Lower leg skin (tissue), 3 donors: Measurements from ENCODE around the gene NSUN7.

ENCODE experiments used
- POLR2A ChIP-seq, 2 donors: fragments of 450-650 bp; IDR thresholded peaks; one replicate each; pipeline ENCODE4 v1.6.1; 2016 to 2017; ENCODE audit warnings: antibody characterized with exemption in 2 of 2, mild to moderate bottlenecking in 1 of 2, moderate library complexity in 1 of 2
- TF ChIP-seq, protein P1 (sequence below), 3 donors: fragments of 450-650 bp; IDR thresholded peaks; one replicate each; pipeline ENCODE4 v1.5.1; 2016; ENCODE audit warnings: antibody characterized with exemption in 3 of 3, mild to moderate bottlenecking in 3 of 3, moderate library complexity in 2 of 3

DNA sequence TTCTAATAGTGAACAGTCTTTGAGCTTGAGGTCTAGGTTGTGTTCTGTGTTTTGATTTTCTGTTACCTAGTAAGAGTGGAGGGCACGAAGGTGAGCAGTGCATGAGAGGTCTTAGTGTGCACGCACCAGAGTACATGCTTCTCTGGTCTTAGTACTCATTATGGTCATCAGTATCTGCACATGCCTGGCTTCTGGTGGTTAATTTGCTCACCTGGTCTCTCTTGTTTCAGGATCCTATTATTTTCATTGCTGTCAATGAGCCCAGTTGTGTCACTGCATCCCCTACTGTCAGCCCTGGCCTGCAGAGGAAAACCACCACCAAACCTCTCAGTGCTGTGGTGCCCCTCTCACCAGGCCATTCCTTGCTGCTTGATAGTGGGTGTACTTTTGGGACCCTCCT lies 54.8 kb downstream of the NSUN7 start:
- TF ChIP-seq POLR2A (IDR thresholded peaks at IDR 0.05), result no peak
- TF ChIP-seq, protein P1, sequence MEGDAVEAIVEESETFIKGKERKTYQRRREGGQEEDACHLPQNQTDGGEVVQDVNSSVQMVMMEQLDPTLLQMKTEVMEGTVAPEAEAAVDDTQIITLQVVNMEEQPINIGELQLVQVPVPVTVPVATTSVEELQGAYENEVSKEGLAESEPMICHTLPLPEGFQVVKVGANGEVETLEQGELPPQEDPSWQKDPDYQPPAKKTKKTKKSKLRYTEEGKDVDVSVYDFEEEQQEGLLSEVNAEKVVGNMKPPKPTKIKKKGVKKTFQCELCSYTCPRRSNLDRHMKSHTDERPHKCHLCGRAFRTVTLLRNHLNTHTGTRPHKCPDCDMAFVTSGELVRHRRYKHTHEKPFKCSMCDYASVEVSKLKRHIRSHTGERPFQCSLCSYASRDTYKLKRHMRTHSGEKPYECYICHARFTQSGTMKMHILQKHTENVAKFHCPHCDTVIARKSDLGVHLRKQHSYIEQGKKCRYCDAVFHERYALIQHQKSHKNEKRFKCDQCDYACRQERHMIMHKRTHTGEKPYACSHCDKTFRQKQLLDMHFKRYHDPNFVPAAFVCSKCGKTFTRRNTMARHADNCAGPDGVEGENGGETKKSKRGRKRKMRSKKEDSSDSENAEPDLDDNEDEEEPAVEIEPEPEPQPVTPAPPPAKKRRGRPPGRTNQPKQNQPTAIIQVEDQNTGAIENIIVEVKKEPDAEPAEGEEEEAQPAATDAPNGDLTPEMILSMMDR (IDR thresholded peaks at IDR 0.05), result no peak
